Upper lobe of left lung (tissue), 6 donors: ENCODE measurements around the gene CERS6. TPM values are rescaled to one million over a fixed set of nuclear protein-coding genes. Genes with fewer than 3 reads are reported as not detected.

Experiments used
- ATAC-seq, 2 donors: fragments of 200-7000 bp; cut with Tn5 transposase; one replicate each; pipeline ENCODE4 v1.9.1; 2022; ENCODE audit warnings: mild to moderate bottlenecking in 2 of 2, moderate library complexity in 2 of 2; ENCODE audit not compliant: low FRiP score in 2 of 2
- DNase-seq, 2 donors: peaks; one replicate each; pipeline ENCODE4 v3.0.0-alpha.2; 2019 to 2020
- H3K27ac ChIP-seq, 4 donors: fragments of 200-600 bp; sonication (generic); one replicate each; pipeline ENCODE4 v1.5.1; 2016 to 2019
- H3K27me3 ChIP-seq, 4 donors: fragments of 200-600 bp; sonication (generic); one replicate each; pipeline ENCODE4 v1.5.1; 2017 to 2019
- H3K36me3 ChIP-seq, 4 donors: fragments of 200-600 bp; sonication (generic); one replicate each; pipeline ENCODE4 v1.5.1; 2016 to 2019
- H3K4me1 ChIP-seq, 4 donors: fragments of 200-600 bp; sonication (generic); one replicate each; pipeline ENCODE4 v1.5.1; 2018 to 2019
- H3K4me3 ChIP-seq, 4 donors: fragments of 200-600 bp; sonication (generic); one replicate each; pipeline ENCODE4 v1.5.1; 2017 to 2019; ENCODE audit warnings: mild to moderate bottlenecking in 2 of 4, moderate library complexity in 1 of 4
- H3K9me3 ChIP-seq, 4 donors: fragments of 200-600 bp; sonication (generic); one replicate each; pipeline ENCODE4 v1.5.1; 2018 to 2019
- EP300 ChIP-seq, 4 donors: sonication (generic); formaldehyde crosslinking; IDR thresholded peaks; one replicate each; pipeline ENCODE4 v1.5.1; 2017; ENCODE audit warnings: antibody characterized with exemption in 4 of 4, control low read depth in 2 of 4
- POLR2A ChIP-seq, 4 donors: fragments of 450-650 bp; IDR thresholded peaks; one replicate each; pipeline ENCODE4 v1.5.1; 2016 to 2017; ENCODE audit warnings: antibody characterized with exemption in 4 of 4, mild to moderate bottlenecking in 2 of 4
- POLR2AphosphoS5 ChIP-seq, 2 donors: sonication (generic); formaldehyde crosslinking; IDR thresholded peaks; one replicate each; pipeline ENCODE4 v1.5.1; 2017; ENCODE audit warnings: antibody characterized with exemption in 2 of 2
- WGBS, 2 donors: methylation state at CpG; one replicate each; pipeline ENCODE4 v1.1.5; 2017 to 2018; 5-methylcytosine and 5-hydroxymethylcytosine counted together
- total RNA-seq, 6 donors: library from RNA; depleted of rRNA in 4 of 6; stranded (reverse); fragments of >200 nt in 4 of 6; gene quantifications; one replicate each; pipeline versions ENCODE4 v1.1.0 to v1.2.1, GENCODE V29; 2016 to 2021
- TF ChIP-seq, protein P1 (sequence below), 6 experiments: fragments of 450-650 bp in 4 of 6; fragments of 200-600 bp in 2 of 6; sonication (generic) in 2 of 6; IDR thresholded peaks; one replicate each; pipeline ENCODE4 v1.5.1; 2016 to 2019; ENCODE audit warnings: antibody characterized with exemption in 6 of 6
- donor health status: DM: no; HTN: no; CAD: no; lungs with moderate emphysema.
- donor health status: DM: no; HTN: yes; CAD: no; lungs with severe emphysema.

The CERS6 gene
- total RNA-seq, 6 donors from 2014 or later, result 7.3 to 24.7 (median 16.6) TPM

DNA sequence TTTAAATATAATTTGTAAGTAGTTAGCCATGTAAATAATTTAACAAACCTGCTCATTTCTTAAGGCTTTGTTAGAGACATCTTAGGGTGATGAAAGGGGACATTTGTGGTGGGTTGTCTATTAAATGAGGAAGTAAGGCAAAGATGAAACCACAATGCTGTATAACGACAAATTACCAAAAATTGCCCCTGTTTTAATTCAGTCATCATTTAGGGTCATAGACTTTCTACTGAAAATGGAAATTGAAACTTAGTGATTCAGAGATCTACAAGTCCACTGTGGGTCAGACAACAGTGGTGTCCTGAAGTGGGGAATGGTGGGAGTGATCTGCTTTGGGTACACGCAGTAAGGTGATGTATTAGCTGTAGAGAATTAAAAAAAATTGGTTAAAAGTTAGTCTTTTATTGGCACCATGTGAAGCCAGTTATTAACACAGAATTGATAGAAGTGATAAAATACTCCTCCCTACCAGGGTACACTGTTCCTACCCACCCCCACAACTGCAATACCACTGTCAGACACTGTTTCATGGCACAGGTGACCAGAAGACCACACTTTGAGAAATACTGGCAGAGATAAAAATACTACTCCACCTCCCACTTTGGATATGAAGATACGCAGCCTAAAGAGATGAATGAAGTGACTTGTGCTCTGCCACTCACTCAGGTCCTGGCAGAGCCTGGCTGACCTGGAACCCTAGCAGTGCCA lies 13.4 kb downstream of the CERS6 start:
- DNase-seq, result no peak
- Histone ChIP-seq H3K4me3 (no peak overlapping the region), H3K27me3 (no peaks in the 10 kb centered on the region), H3K27ac (no peak overlapping the region), H3K9me3 (no peaks in the 10 kb centered on the region), H3K36me3 (no peaks in the 10 kb centered on the region), H3K4me1 (peaks cover 8 to 19% (median 13%) of the 10 kb centered on the region in 4 donors)
- 80 to 89% methylated on average over 3 of the region's 3 CpGs for WGBS, 2 donors
- no peak for ATAC-seq
- TF ChIP-seq POLR2AphosphoS5 (IDR thresholded peaks at IDR 0.05) (no peak), POLR2A (IDR thresholded peaks at IDR 0.05) (no peak), EP300 (IDR thresholded peaks at IDR 0.05) (no peak)
- TF ChIP-seq, protein P1, sequence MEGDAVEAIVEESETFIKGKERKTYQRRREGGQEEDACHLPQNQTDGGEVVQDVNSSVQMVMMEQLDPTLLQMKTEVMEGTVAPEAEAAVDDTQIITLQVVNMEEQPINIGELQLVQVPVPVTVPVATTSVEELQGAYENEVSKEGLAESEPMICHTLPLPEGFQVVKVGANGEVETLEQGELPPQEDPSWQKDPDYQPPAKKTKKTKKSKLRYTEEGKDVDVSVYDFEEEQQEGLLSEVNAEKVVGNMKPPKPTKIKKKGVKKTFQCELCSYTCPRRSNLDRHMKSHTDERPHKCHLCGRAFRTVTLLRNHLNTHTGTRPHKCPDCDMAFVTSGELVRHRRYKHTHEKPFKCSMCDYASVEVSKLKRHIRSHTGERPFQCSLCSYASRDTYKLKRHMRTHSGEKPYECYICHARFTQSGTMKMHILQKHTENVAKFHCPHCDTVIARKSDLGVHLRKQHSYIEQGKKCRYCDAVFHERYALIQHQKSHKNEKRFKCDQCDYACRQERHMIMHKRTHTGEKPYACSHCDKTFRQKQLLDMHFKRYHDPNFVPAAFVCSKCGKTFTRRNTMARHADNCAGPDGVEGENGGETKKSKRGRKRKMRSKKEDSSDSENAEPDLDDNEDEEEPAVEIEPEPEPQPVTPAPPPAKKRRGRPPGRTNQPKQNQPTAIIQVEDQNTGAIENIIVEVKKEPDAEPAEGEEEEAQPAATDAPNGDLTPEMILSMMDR (IDR thresholded peaks at IDR 0.05), result no peak

DNA sequence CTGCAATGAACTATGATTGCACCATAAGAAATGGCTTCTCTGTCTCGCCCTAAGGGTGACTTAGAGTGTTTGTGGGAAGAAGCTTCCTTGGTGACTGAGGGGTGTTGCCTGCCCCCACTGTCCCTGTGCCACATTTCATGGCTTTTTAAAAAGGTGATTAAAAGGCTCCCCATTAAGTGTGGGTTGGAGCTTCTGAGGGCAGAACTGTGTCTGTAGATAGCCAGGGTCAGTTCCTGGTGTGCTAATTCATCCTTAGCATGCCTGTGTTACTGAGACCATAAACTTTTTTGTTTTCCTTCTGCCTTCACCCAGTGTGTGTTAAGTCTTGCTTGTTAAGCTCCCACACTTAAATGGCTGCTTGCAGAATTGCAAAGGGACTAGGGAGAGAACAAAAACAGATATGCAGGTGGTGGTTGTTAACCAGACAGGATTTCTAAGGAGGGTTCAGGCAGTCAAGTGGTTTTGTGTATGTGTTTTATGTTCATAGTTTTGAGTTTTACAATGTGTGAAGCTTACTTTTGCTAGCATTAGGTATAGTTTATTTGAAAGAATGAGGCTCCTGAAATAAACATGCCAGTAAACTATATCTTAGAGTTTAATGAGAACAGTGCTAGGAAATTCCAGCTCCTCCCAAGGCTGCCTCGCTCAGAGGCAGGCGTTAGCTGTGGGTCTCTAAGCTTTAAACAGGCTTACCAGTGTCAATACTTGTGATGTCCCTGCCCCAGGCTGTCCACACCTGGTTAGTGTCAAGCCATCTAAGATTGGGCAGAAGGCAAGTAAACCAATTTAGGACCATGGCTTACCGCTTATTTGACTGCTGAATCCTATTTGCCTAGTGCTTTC lies 14.5 kb downstream of the CERS6 start:
- Histone ChIP-seq H3K27me3 (no peaks in the 10 kb centered on the region), H3K9me3 (no peaks in the 10 kb centered on the region), H3K27ac (no peak overlapping the region), H3K4me3 (no peak overlapping the region), H3K36me3 (no peaks in the 10 kb centered on the region), H3K4me1 (peaks cover 8 to 17% (median 11%) of the 10 kb centered on the region in 4 donors)
- TF ChIP-seq EP300 (IDR thresholded peaks at IDR 0.05), result no peak
- peak in 1 of 2 donors; percentile 26 for ATAC-seq
- 83 to 93% methylated on average over 4 of the region's 4 CpGs for WGBS, 2 donors
- DNase-seq, result no peak

DNA sequence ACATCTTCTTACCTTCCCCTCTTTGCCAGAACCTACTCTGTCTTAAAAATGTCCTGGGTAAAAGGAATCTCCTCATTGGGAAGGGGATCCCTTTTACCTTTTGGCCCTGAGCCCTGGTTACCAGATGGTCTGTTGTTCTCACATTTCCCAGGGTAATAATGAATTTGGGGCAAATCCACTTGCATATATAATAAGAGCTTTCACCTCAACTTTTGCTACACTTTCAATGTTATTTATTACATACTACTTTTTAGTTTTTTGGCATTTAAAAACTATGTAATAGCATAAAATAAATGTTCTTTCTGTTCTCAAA lies 15.0 kb downstream of the CERS6 start:
- Histone ChIP-seq H3K36me3 (no peaks in the 10 kb centered on the region), H3K9me3 (no peaks in the 10 kb centered on the region), H3K27me3 (no peaks in the 10 kb centered on the region), H3K4me1 (peaks cover 5 to 11% (median 10%) of the 10 kb centered on the region in 4 donors), H3K27ac (no peak overlapping the region), H3K4me3 (no peak overlapping the region)
- ATAC-seq (no peak), DNase-seq (no peak)
- TF ChIP-seq, protein P1 (IDR thresholded peaks at IDR 0.05), result no peak
- no peak for TF ChIP-seq EP300 (IDR thresholded peaks at IDR 0.05)
- no peak for TF ChIP-seq POLR2AphosphoS5 (IDR thresholded peaks at IDR 0.05)
- no peak for TF ChIP-seq POLR2A (IDR thresholded peaks at IDR 0.05)

DNA sequence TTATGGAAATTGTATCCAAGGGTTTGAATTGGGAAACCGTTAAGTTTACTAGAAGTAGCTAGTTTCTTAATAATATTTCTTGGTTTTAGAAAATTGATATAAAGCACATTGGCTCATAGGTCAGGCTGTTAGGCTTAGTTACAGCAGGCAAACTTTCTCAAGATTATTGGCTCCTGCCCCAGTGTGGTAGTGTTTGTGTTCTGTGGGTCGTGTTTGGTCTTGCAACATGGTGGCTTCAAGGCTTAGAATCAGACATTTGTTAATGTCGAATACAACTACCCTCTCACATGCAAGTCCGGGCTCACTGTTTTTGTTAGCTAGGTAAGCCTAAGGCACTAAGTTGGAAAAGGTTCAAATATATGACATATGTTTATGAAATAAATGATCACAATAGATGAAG lies 19.6 kb downstream of the CERS6 start:
- Histone ChIP-seq H3K4me1 (no peaks in the 10 kb centered on the region), H3K27ac (no peak overlapping the region), H3K36me3 (no peaks in the 10 kb centered on the region), H3K4me3 (no peak overlapping the region), H3K27me3 (no peaks in the 10 kb centered on the region), H3K9me3 (no peaks in the 10 kb centered on the region)
- DNase-seq, result no peak
- TF ChIP-seq, protein P1 (IDR thresholded peaks at IDR 0.05), result no peak
- TF ChIP-seq POLR2A (IDR thresholded peaks at IDR 0.05) (no peak), EP300 (IDR thresholded peaks at IDR 0.05) (no peak), POLR2AphosphoS5 (IDR thresholded peaks at IDR 0.05) (no peak)
- ATAC-seq, result no peak
- 72 to 84% methylated on average over 4 of the region's 4 CpGs for WGBS, 2 donors

DNA sequence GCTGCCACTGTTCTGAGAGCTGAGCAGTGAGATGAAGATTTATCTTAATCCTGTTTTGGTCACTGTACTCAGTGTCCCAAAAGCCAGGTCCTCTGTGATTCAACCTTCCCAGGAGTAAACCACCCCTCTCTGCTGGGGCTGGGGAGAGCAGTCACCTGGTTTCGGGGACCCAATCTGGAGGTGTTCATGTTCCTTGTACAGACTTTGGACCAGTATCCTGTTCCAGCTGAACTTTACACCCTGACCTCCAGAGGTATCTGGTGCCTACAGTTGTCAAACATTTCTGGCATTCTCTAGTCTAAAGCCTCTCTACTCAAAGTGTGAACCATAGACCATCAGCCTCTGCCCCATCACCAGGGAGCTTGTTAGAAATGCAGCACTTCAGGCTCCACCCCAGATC lies 22.1 kb downstream of the CERS6 start:
- TF ChIP-seq POLR2A (IDR thresholded peaks at IDR 0.05) (no peak), EP300 (IDR thresholded peaks at IDR 0.05) (no peak), POLR2AphosphoS5 (IDR thresholded peaks at IDR 0.05) (no peak)
- TF ChIP-seq, protein P1 (IDR thresholded peaks at IDR 0.05), result no peak
- 100% methylated on average over 1 of the region's 1 CpG for WGBS, 2 donors
- no peaks in the 10 kb centered on the region for H3K9me3 ChIP-seq
- no peaks in the 10 kb centered on the region for H3K4me1 ChIP-seq
- no peaks in the 10 kb centered on the region for H3K27me3 ChIP-seq
- H3K27ac ChIP-seq, result no peak overlapping the region
- H3K36me3 ChIP-seq, result no peaks in the 10 kb centered on the region
- ATAC-seq (no peak), DNase-seq (no peak)
- no peak overlapping the region for H3K4me3 ChIP-seq
